SK-N-SH (cell line): Measurements from ENCODE around the gene ROR2. TPM values are rescaled to one million over a fixed set of nuclear protein-coding genes. Genes with fewer than 3 reads are reported as not detected.

Experiments
- CTCF ChIA-PET: fragments of 300-600, 350-600 bp; formaldehyde crosslinking; extraction: SDS; loops from one replicate; lab custom pipeline; 2021; lab: Yijun Ruan, JAX
- POLR2A ChIA-PET: fragments of 350-600 bp; sonication (Branson Sonifier 250); formaldehyde crosslinking; extraction: SDS; loops from one replicate; lab custom pipeline; 2020; ENCODE audit warnings: antibody characterized with exemption, inconsistent platforms; lab: Yijun Ruan, JAX
- DNase-seq: peaks from one replicate; pipeline ENCODE4 v3.0.0; 2012
- H2AFZ ChIP-seq: fragments of 200-600 bp; sonication (generic); 2 replicates; pipeline ENCODE4 v1.8.1; 2016; ENCODE audit warnings: antibody characterized with exemption, mild to moderate bottlenecking, low read depth
- H3F3A ChIP-seq: fragments of 200-600 bp; sonication (generic); replicated peaks from 2 replicates; pipeline ENCODE3; 2016; ENCODE audit warnings: antibody characterized with exemption, mild to moderate bottlenecking; ENCODE audit not compliant: insufficient read depth
- H3K27ac ChIP-seq, 2 experiments: fragments of 200-500 bp in 1 of 2; fragments of 200-600 bp in 1 of 2; sonication (Bioruptor generic) in 1 of 2; sonication (generic), shearing (Covaris generic) in 1 of 2; 2 replicates each; pipeline versions ENCODE4 v1.5.1 to v1.6.1; 2014 to 2016; ENCODE audit warnings: low read depth in 2 of 2, inconsistent platforms in 1 of 2, low read length in 1 of 2, mild to moderate bottlenecking in 1 of 2, mixed read lengths in 1 of 2
- H3K27me3 ChIP-seq: fragments of 200-600 bp; sonication (generic), shearing (Covaris generic); 2 replicates; pipeline ENCODE4 v1.6.1; 2016; ENCODE audit warnings: mixed run types; ENCODE audit not compliant: insufficient read depth
- H3K36me3 ChIP-seq, 2 experiments: fragments of 200-500 bp in 1 of 2; fragments of 200-600 bp in 1 of 2; sonication (Bioruptor generic) in 1 of 2; sonication (generic) in 1 of 2; replicated peaks in 1 of 2; 2 replicates each; pipeline versions ENCODE3 to v1.5.1; 2014 to 2016; ENCODE audit warnings: low read length in 1 of 2, mild to moderate bottlenecking in 1 of 2; ENCODE audit not compliant: insufficient read depth in 2 of 2, control insufficient read depth in 1 of 2
- H3K4me1 ChIP-seq, 2 experiments: fragments of 200-500 bp in 1 of 2; fragments of 200-600 bp in 1 of 2; sonication (Bioruptor generic) in 1 of 2; sonication (generic), shearing (Covaris generic) in 1 of 2; 2 replicates each; pipeline versions ENCODE4 v1.5.1 to v1.6.1; 2014 to 2016; ENCODE audit warnings: low read depth in 1 of 2, low read length in 1 of 2, mixed run types in 1 of 2; ENCODE audit not compliant: insufficient read depth in 2 of 2, control insufficient read depth in 1 of 2
- H3K4me2 ChIP-seq: fragments of 200-600 bp; sonication (generic), shearing (Covaris generic); 2 replicates; pipeline ENCODE4 v1.6.1; 2017; ENCODE audit warnings: mixed run types
- H3K4me3 ChIP-seq, 2 experiments: fragments of 200-500 bp in 1 of 2; fragments of 200-600 bp in 1 of 2; sonication (Bioruptor generic) in 1 of 2; sonication (generic), shearing (Covaris generic) in 1 of 2; 2 replicates each; pipeline versions ENCODE4 v1.5.1 to v1.8.1; 2014 to 2016; ENCODE audit warnings: low read depth in 2 of 2, inconsistent platforms in 1 of 2, low read length in 1 of 2, mild to moderate bottlenecking in 1 of 2, mixed read lengths in 1 of 2, moderate library complexity in 1 of 2
- H3K79me2 ChIP-seq: fragments of 200-600 bp; sonication (generic); 2 replicates; pipeline ENCODE4 v1.8.1; 2017; ENCODE audit warnings: mild to moderate bottlenecking; ENCODE audit not compliant: insufficient read depth
- H3K9ac ChIP-seq: fragments of 200-600 bp; sonication (generic); 2 replicates; pipeline ENCODE4 v1.6.1; 2017; ENCODE audit warnings: mixed run types
- H3K9me2 ChIP-seq: fragments of 200-600 bp; sonication (generic); 2 replicates; pipeline ENCODE4 v1.6.1; 2017; ENCODE audit warnings: mixed run types
- H3K9me3 ChIP-seq: fragments of 200-600 bp; sonication (generic); 2 replicates; pipeline ENCODE4 v1.6.1; 2017; ENCODE audit warnings: mixed run types, mild to moderate bottlenecking, moderate library complexity
- H4K20me1 ChIP-seq: fragments of 200-600 bp; sonication (generic); 2 replicates; pipeline ENCODE4 v1.6.1; 2017; ENCODE audit warnings: mild to moderate bottlenecking, mixed run types; ENCODE audit not compliant: insufficient read depth
- CHD2 ChIP-seq: fragments of 150-350 bp; IDR thresholded peaks from 2 replicates; pipeline ENCODE4 v1.6.1; 2018; ENCODE audit warnings: low read length; ENCODE audit not compliant: partially characterized antibody
- CTCF ChIP-seq: fragments of 200-600 bp; sonication (generic); IDR thresholded peaks from 2 replicates; pipeline ENCODE4 v1.6.1; 2017; ENCODE audit warnings: antibody characterized with exemption, mild to moderate bottlenecking, moderate library complexity
- ELF1 ChIP-seq: IDR thresholded peaks from 2 replicates; pipeline ENCODE4 v1.4.0; 2012
- FOXJ3 ChIP-seq: sonication (generic); formaldehyde crosslinking; IDR thresholded peaks from 2 replicates; pipeline ENCODE4 v1.5.1; 2020; ENCODE audit warnings: mild to moderate bottlenecking, missing genetic modification reagents
- IRF3 ChIP-seq: fragments of 150-350 bp; IDR thresholded peaks from 2 replicates; pipeline ENCODE4 v1.6.1; 2016; ENCODE audit warnings: mild to moderate bottlenecking, low read depth, low read length
- JUND ChIP-seq: IDR thresholded peaks from 2 replicates; pipeline ENCODE4 v1.4.0; 2012
- MAX ChIP-seq: IDR thresholded peaks from 2 replicates; pipeline ENCODE4 v1.4.0; 2012; ENCODE audit warnings: low read depth
- NFIC ChIP-seq: IDR thresholded peaks from 2 replicates; pipeline ENCODE4 v1.4.0; 2012; ENCODE audit warnings: borderline replicate concordance
- RFX5 ChIP-seq: IDR thresholded peaks from 2 replicates; pipeline ENCODE4 v1.6.1; 2012; ENCODE audit warnings: mild to moderate bottlenecking, improper control_type of control experiment, low read length
- TEAD4 ChIP-seq: IDR thresholded peaks from 2 replicates; pipeline ENCODE4 v1.4.0; 2012; ENCODE audit warnings: mild to moderate bottlenecking, borderline replicate concordance; ENCODE audit not compliant: insufficient read depth
- USF1 ChIP-seq: IDR thresholded peaks from 2 replicates; pipeline ENCODE4 v1.4.0; 2012; ENCODE audit warnings: low read depth, borderline replicate concordance
- WGBS: methylation state at CpG from one replicate; pipeline ENCODE4 v1.1.6; 2017; ENCODE audit warnings: low lambda C conversion rate; 5-methylcytosine and 5-hydroxymethylcytosine counted together
- polyA plus RNA-seq, 3 experiments: library from polyadenylated mRNA; depleted of rRNA; stranded (reverse); fragments of >200 nt; gene quantifications; 2 replicates each; pipeline ENCODE4 v1.2.3, GENCODE V29; 2012
- TF ChIP-seq, protein P1 (sequence below): IDR thresholded peaks from 2 replicates; pipeline ENCODE4 v1.4.0; 2012; ENCODE audit warnings: low read depth, borderline replicate concordance

ROR2 gene
- polyA plus RNA-seq, 1 of the 3 experiments (the other 2 are of a cell fraction), result 0.43 TPM

GRCh38 chr9:91690540-91691249 lies 259.3 kb downstream of the ROR2 start:
- H3K27me3 ChIP-seq, result no peaks in the 10 kb centered on the region
- POLR2A ChIA-PET, result interaction anchor here (0.6 kb wide), 1 partner anchor 32 kb away, joined by 3 read pairs; no protein-coding TSS in a partner anchor
- no peak overlapping the region for H2AFZ ChIP-seq
- H3K36me3 ChIP-seq, result no peaks in the 10 kb centered on the region
- H3K4me1 ChIP-seq, result no peaks in the 10 kb centered on the region
- no peaks in the 10 kb centered on the region for H3F3A ChIP-seq
- H3K4me3 ChIP-seq, result no peak overlapping the region
- no peak overlapping the region for H3K9ac ChIP-seq
- no peak for DNase-seq
- H3K9me3 ChIP-seq, result no peaks in the 10 kb centered on the region
- CTCF ChIA-PET, result interaction anchor here (1.2 to 1.3 kb wide), 2 partner anchors 9 to 31 kb away, joined by 3 to 4 read pairs; no protein-coding TSS in a partner anchor
- TF ChIP-seq MAX (no peak), CHD2 (no peak), USF1 (no peak), IRF3 (no peak), JUND (no peak), ELF1 (no peak), CTCF (no peak), NFIC (no peak), TEAD4 (no peak), RFX5 (no peak), FOXJ3 (CRISPR knock-in tag) (no peak)
- TF ChIP-seq, protein P1, sequence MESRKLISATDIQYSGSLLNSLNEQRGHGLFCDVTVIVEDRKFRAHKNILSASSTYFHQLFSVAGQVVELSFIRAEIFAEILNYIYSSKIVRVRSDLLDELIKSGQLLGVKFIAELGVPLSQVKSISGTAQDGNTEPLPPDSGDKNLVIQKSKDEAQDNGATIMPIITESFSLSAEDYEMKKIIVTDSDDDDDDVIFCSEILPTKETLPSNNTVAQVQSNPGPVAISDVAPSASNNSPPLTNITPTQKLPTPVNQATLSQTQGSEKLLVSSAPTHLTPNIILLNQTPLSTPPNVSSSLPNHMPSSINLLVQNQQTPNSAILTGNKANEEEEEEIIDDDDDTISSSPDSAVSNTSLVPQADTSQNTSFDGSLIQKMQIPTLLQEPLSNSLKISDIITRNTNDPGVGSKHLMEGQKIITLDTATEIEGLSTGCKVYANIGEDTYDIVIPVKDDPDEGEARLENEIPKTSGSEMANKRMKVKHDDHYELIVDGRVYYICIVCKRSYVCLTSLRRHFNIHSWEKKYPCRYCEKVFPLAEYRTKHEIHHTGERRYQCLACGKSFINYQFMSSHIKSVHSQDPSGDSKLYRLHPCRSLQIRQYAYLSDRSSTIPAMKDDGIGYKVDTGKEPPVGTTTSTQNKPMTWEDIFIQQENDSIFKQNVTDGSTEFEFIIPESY, result no peak
- TF ChIP-seq, all 33 proteins: peak for 0
- Histone ChIP-seq H3K9me2 (no peaks in the 10 kb centered on the region), H4K20me1 (no peaks in the 10 kb centered on the region), H3K27ac (no peak overlapping the region), H3K4me2 (no peak overlapping the region), H3K79me2 (no peaks in the 10 kb centered on the region)
- 54% methylated on average over 5 of the region's 5 CpGs for WGBS
